ENCODE data around the gene SLC25A30. TPM values are rescaled to one million over a fixed set of nuclear protein-coding genes. Genes with fewer than 3 reads are reported as not detected.

The SLC25A30 gene
- total and polyA plus RNA-seq, 2 of the 13 experiments (the other 11 are each of a cell fraction or from before 2014, with no cell fraction given), result 19.6 to 22.5 TPM

- TF ChIP-seq ZNF407 (CRISPR knock-in tag; IDR thresholded peaks at IDR 0.05; ENCODE audit: not compliant biosample characterization) (no peak), CEBPG (CRISPR knock-in tag; IDR thresholded peaks at IDR 0.05) (no peak), EEA1 (CRISPR knock-in tag; IDR thresholded peaks at IDR 0.05; ENCODE audit: borderline replicate concordance) (no peak)
Observed at GRCh38 chr13:45385907-45386553, 32.1 kb downstream of the SLC25A30 start (continued).

GRCh38 chr13:45385320-45385719 lies 32.9 kb downstream of the SLC25A30 start:
- Histone ChIP-seq H3K4me2 (ENCODE audit: low read depth, low read length) (no peak overlapping the region), H4K20me1 (ENCODE audit: insufficient read depth, low read length) (no peaks in the 10 kb centered on the region), H3K79me2 (ENCODE audit: insufficient read depth, low read length) (no peaks in the 10 kb centered on the region), H3K4me3 (replicated peaks in 1 of 3; ENCODE audit: insufficient read depth in 1 of 3, low read depth in 2 of 3, low read length in 3 of 3) (no peak overlapping the region), H3K27ac (ENCODE audit: extremely low read length, insufficient read depth, low read length) (peak overlapping the region; percentile 62), H3K4me1 (ENCODE audit: insufficient read depth, low read length) (peaks cover 15% of the 10 kb centered on the region), H3K27me3 (ENCODE audit: control insufficient read depth in 1 of 2, insufficient read depth in 2 of 2, low read length in 2 of 2) (no peaks in the 10 kb centered on the region), H3K36me3 (replicated peaks in 1 of 2; ENCODE audit: control insufficient read depth in 1 of 2, insufficient read depth in 2 of 2, low read length in 2 of 2) (peaks cover 0 to 10% of the 10 kb centered on the region in 2 experiments; a peak in 1 of 5 replicates), H2AFZ (ENCODE audit: low read length) (no peak overlapping the region), H3K9ac (ENCODE audit: insufficient read depth, low read depth, low read length) (no peak overlapping the region), H3K9me3 (ENCODE audit: low read length) (no peaks in the 10 kb centered on the region)
- WGBS (ENCODE audit: low lambda C conversion rate), result 100% methylated on average over 5 of the region's 5 CpGs
- ATAC-seq (no peak), DNase-seq (ENCODE audit: low spot score) (no peak), FAIRE-seq (no peak)
- intact Hi-C loops (cut with micrococcal nuclease; ENCODE audit: unreplicated experiment) (no loop called here), in situ Hi-C loops (cut with HindIII; ENCODE audit: extremely low pct_ligation_motif_present, low pct_unique_long_range_greater_than_20kb) (no loop called here)
- POLR2A ChIA-PET, result interaction anchor here (2.6 kb wide), 1 partner anchor 44 kb away, joined by 6 read pairs; the partner anchor contains the start of gene TPT1
- CTCF ChIA-PET (ENCODE audit: low intra/inter-chr PET ratio, low total read pairs), result no interaction called here
- BruUV-seq (replicated peaks), result no TSS peak
- TF ChIP-seq ZNF142 (CRISPR knock-in tag; IDR thresholded peaks at IDR 0.05) (no peak), TOPORS (CRISPR knock-in tag; IDR thresholded peaks at IDR 0.05) (no peak), ELF3 (CRISPR knock-in tag; IDR thresholded peaks at IDR 0.05) (no peak), NR2C2 (CRISPR knock-in tag; IDR thresholded peaks at IDR 0.05; ENCODE audit: borderline replicate concordance) (no peak), PRMT3 (CRISPR knock-in tag; IDR thresholded peaks at IDR 0.05; ENCODE audit: borderline replicate concordance, low read depth) (no peak)

All from HepG2 (cell line).